OCI-M2 (cell line): ENCODE measurements around the gene ADAM17.
"Not testable (repeated sequence)": the region's sequence is repeated elsewhere in the genome, so short reads cannot be mapped to it uniquely, and the experiment has no call there.

ENCODE experiments used
- DNase-seq: peaks from one replicate; lab custom pipeline; 2025; ENCODE audit not compliant: unreplicated experiment; lab: John Stamatoyannopoulos, UW

Gene ADAM17

DNA sequence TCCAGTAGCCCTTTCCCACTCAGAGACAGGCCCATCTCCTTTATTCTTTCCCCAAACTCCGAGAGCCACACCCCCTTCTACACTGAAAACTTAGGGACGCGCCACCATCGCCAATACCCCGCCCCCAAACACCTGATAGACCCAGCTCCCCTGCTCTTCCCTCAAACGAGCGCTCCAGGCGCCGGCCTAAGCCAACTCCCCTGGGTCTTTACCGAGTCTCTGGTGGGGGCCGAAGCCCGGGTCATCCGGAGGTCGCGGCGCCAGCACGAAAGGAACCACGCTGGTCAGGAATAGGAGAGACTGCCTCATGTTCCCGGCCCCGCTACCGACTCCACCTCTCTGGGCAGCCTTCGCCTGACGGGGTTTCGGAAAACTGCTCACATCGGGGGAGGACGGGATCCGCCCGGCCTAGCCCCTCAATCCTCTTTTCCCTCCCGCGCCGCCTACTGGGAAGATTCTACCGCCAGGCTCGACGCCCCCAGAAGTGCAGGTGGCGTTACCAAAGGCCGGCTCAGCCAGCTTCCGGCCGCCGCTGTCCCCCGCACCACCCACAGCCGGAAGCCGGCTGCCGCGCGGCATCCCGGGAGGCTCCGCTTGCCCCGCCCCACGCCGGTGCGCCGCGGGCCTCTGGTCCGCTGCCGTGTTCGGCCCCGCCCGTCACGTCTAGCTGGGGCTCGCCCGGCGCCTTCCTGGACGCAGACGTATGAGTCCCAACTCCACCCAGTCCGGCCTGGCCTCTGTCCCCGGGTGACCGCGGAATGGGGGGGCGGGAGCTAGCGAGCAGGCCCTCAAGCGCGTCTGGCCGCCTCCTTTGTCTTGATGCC lies at the start of gene ADAM17:
Gene ADAM17 (minus strand): TSS at position 534 of the 824 bp plus-strand sequence. CDS start 225 bp downstream, at position 309.
- peak; percentile 49 for DNase-seq

- DNase-seq, result no peak
These were observed 46.8 kb upstream of the ADAM17 start for GRCh38 chr2:9602412-9602811.

DNA sequence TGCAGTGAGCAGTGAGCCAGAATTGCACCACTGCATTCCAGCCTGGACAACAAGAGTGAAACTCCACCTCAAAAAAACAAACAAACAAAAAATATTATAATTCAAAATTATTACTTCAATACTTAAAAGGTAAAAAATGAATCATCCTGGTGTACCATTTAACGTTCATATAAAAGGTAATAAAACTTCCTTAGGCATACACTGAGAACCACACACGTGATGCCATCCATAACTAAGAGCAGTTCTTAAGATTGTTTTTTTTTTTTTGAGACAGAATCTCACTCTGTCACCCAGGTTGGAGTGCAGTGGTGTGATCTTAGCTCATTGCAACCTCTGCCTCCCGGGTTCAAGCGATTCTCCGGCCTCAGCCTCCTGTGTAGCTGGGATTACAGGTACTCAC lies 45.8 kb upstream of the ADAM17 start:
- no peak for DNase-seq

DNA sequence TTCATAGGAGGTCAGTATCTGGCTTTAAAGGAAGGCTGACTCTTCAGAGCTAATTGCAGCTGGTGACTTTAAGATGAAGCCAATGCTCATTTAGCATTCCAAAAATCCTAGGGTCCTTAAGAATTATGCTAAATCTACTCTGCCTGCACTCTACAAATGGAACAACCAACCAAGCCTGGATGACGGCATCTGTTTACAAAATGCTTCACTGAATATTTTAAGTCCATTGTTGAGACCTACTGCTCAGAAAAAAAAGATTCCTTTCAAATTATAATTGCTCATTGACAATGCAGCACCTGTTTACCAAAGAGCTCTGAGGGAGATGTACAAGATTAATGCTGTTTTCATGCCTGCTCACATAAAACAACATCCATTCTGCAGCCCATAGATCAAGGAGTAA lies 43.8 kb upstream of the ADAM17 start:
- no peak for DNase-seq

DNA sequence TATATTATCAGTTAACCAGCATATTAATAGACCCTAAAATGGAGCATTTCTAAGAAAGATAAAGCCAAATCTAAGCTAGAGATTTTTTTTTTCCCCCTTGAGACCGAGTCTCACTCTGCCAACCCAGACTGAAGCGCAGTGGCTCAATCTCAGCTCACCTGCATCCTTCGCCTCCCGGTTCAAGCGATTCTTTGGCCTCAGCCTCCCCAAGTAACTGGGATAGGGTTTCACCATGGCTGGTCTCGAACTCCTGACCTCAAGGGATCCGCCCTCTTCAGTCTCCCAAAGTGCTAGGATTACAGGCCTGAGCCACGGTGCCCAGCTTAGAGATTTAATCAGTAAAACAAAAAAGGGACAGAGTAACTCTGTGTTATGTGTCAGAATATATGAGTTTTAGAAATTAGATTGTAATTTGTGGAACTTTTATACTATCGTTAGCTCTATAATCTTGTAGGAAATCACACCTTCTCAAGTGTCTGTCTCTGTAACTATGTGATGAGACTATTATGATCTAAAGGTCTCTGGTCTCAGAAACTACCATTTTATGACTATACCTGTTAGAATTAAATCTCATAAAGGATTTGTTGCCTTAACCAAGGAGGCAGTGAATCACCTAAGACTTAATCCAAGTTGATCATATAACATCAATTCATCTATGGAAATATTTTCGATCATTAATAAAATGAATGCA lies 41.1 kb upstream of the ADAM17 start:
- DNase-seq, result no peak

DNA sequence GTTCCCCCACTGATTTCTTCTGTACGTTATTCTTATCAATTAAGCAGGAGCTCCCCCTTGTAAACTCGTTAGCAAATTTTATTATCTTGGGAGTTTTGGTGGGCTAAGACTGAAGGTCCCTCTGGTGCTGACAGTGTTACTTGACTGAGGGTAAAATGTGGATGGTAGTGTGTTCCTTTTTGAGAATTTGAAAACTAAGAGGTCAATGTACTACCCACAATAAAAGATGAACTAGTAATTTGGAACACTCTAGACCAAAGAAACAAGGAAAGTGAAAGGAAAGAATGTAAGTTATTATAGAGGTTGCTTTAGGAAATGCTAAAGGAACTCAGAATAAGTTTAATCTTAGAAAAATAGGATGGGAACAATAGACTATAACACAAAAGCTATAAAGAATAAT lies 40.1 kb upstream of the ADAM17 start:
- DNase-seq, result no peak

GRCh38 chr2:9595256-9595655 lies 39.6 kb upstream of the ADAM17 start:
- not testable (repeated sequence) for DNase-seq

- no peak for DNase-seq
These were observed 38.9 kb upstream of the ADAM17 start for GRCh38 chr2:9594366-9595054.

- no peak for DNase-seq
These were observed 38.3 kb upstream of the ADAM17 start for GRCh38 chr2:9593925-9594324.

DNA sequence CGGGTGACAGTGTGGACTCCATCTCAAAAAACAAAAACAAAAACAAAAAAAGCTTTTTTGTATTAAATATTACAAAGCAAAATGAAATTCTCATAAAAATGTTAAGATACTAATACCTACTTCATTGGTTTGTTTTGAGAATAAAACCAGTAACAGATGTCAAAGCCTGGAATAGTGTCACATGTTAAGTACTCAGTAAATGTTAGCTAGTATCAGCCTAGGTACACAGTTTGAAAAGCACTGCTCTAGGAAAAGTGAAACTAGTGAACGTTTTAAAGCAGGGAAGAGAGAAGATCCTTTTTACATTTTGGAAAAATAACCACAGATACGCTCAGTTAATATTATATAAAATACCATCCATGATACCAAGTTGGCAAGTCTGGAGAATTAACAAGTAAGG lies 37.1 kb upstream of the ADAM17 start:
- no peak for DNase-seq

DNA sequence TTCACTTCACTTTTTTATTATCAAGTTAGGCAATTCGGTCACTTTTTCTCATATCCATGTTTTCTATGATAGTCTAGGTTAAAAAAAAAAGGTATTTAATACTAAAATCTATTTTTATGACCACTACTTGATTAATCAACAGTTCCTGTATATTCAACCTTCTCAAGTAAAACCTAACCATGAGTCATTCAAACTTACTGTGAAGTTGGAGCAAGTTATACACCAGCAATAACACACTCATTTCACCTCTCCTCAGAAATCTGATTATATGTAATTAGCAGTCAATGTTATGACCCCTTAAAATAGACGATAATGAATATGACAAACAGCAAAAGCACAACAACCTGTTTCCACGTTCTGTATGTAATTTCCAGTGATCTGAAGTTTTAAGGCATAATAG lies 35.0 kb upstream of the ADAM17 start:
- DNase-seq, result no peak

GRCh38 chr2:9586465-9586864 lies 30.8 kb upstream of the ADAM17 start:
- no peak for DNase-seq

GRCh38 chr2:9585486-9585885 lies 29.9 kb upstream of the ADAM17 start:
- DNase-seq, result no peak

GRCh38 chr2:9584902-9585301 lies 29.3 kb upstream of the ADAM17 start:
- DNase-seq, result not testable (repeated sequence)

DNA sequence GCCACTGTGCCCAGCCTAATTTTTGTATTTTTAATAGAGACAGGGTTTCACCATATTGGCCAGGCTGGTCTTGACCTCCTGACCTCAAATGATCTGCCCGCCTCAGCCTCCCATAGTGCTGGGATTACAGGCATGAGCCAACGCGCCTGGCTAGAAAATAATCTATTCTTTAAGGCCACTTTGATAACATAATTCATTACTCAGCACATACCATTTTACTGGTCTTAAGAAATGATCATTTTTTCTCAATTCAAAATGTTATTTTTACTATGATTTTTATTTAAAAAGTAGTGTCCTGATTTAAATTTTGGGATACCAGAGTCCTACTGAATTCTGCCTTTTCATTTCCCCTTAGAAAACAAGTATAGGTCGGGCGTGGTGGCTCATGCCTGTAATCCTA lies 27.0 kb upstream of the ADAM17 start:
- no peak for DNase-seq

DNA sequence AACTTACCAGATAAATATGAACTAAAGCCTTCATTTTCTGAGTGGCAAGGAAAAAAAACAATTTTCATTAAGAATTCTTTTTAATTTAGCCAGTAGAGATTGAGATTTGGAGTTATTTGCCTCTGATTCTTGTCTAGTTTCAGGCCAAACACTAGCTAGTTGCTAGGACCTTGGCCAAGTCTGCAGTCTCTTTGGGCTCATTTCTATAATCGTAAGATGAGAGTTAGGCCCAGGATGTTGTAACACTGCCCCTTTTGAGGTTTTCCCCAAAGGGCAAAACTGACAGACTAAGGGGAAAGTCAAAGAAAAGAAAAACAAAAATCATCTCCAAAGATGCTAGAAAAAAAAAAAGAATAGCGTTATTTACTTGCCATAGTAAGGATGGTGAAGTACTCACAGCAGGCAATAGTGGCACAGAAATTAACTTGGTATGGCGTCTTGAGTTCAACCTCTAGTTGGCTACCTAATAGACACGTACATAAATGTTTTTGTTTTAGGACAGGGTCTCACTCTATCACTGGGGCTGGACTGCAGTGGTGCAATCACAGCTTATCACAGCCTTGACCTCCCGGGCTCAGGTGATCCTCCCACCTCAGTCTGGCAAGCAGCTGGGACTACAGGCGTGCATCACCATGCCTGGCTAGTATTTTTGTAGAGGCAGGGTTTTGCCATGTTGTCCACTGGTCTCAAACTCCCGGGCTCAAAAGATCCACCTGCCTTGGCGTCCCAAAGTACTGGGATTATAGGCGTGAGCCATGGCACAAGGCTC lies 23.0 kb upstream of the ADAM17 start:
- DNase-seq, result no peak

DNA sequence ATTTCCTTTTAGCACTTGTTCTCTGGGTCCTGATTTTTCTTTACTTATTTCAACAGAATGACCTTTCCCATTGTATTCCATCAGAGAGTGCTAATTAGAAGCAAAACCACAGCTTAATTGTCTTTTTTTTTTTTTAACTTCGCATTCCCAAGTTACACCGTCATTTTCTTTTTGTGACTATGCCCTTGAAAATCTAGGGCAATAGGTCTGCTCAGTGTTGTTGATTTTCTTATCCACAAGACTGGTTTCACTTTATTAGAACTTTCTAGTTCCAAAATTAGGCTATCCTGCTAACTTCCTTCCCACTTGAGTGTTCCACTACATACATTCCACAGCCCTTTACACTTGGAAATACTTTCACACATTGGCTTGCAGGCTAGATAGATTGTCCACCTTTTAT lies 18.7 kb upstream of the ADAM17 start:
- DNase-seq, result no peak

DNA sequence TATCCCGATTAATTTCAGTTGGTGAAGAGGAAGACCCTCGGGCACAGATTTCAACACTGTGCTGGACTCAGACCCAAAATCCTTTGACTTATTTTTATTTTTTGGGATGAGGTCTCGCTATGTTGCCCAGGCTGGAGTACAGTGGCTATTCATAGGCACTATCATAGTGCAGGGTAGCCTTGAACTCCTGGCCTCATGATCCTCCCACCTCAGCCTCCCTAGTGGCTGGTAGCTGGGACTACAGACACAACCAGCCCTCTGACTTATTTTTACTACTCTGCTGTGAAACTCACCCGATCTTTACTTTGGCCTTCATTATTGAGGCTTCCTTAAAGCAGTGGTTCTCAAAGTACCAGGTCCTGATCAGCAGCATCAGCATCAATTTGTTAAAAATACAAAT lies 18.2 kb upstream of the ADAM17 start:
- DNase-seq, result no peak

- DNase-seq, result no peak
These were observed 17.5 kb upstream of the ADAM17 start for GRCh38 chr2:9573013-9573720.
